ENCODE results near the gene DNAJC15. TPM values are rescaled to one million over a fixed set of nuclear protein-coding genes. Genes with fewer than 3 reads are reported as not detected.

Gene DNAJC15
- total and polyA plus RNA-seq, 2 experiments from 2014 or later, result 25.9 to 70.5 TPM

DNA sequence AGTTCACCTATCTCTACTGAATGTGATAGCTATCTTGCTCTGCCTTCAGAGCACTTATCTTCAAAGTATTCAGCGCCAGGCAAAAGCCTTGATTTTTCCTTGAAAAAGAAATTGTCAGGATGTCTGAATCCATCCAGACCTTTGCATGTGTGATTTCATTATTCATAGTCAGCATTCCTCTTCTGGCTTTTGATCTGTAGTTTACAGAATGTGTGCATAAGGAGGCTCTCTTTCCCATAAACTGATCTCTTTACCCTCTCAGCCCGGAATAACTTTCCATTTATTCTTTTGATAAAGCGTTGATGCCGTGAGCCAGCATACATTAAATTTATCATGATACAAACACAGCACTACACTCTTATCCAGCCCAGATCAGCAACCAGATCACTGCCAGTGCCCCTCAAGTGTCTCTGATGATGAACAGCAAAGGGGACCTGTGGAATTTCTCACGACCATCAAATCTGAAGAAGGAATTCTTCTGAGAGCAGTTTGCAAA is 130.8 kb downstream of the DNAJC15 start:
- Histone ChIP-seq H3K79me2 (ENCODE audit: insufficient read depth) (no peaks in the 10 kb centered on the region), H3K27me3 (replicated peaks; ENCODE audit: insufficient read depth) (0 out of 2 replicates have a peak, but pooled peaks cover 3% of the 10 kb centered on the region), H2AFZ (no peak overlapping the region), H3K9me2 (ENCODE audit: insufficient read depth) (no peaks in the 10 kb centered on the region), H3K4me2 (ENCODE audit: unreplicated experiment) (no peak overlapping the region), H3K27ac (no peak overlapping the region), H3K9ac (no peak overlapping the region), H3K4me3 (no peak overlapping the region), H4K20me1 (ENCODE audit: insufficient read depth) (no peaks in the 10 kb centered on the region), H3K36me3 (ENCODE audit: low read depth) (no peaks in the 10 kb centered on the region), H3F3A (ENCODE audit: insufficient read depth) (no peaks in the 10 kb centered on the region), H3K4me1 (ENCODE audit: insufficient read depth) (peaks cover 9% of the 10 kb centered on the region), H3K9me3 (ENCODE audit: low read depth) (no peaks in the 10 kb centered on the region)
- no peak for DNase-seq
- in situ Hi-C loops (cut with MboI), result no loop called here
- TF ChIP-seq EZH2 (IDR thresholded peaks at IDR 0.05; ENCODE audit: insufficient read depth, poor library complexity, severe bottlenecking) (no peak), EZH2phosphoT487 (IDR thresholded peaks at IDR 0.05; ENCODE audit: insufficient read depth, low read depth) (no peak)
- WGBS, 2 experiments (ENCODE audit: low coverage in 1 of 2, low lambda C conversion rate in 2 of 2, missing lambda C conversion rate in 2 of 2), result 33 to 36% methylated on average over 5 of the region's 5 CpGs

DNA sequence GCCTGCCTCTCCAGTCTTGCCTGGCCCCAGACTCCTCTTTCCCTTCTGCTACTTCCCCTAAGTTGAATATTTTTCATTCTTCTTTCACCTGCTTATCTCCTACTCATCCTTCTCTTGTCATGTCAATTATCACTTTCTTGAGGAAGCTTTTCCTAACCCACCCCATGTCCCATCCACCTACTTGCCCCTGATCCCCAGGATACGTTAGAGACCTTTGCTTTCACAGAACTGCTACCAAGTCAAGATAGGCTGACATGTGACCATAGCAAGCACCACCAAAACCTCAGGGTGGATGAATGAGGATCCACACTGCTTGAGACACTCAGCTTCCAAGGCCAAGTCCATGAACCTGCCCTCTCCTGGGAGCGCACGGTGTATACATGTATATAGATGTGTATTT is 131.5 kb downstream of the DNAJC15 start:
- no peak for DNase-seq
- Histone ChIP-seq H3K9ac (no peak overlapping the region), H4K20me1 (ENCODE audit: insufficient read depth) (no peaks in the 10 kb centered on the region), H3K36me3 (ENCODE audit: low read depth) (no peaks in the 10 kb centered on the region), H2AFZ (no peak overlapping the region), H3K4me1 (ENCODE audit: insufficient read depth) (peaks cover 14% of the 10 kb centered on the region), H3K79me2 (ENCODE audit: insufficient read depth) (no peaks in the 10 kb centered on the region), H3K4me2 (ENCODE audit: unreplicated experiment) (no peak overlapping the region), H3K9me2 (ENCODE audit: insufficient read depth) (no peaks in the 10 kb centered on the region), H3K27me3 (replicated peaks; ENCODE audit: insufficient read depth) (no peaks in the 10 kb centered on the region), H3K9me3 (ENCODE audit: low read depth) (no peaks in the 10 kb centered on the region), H3K4me3 (no peak overlapping the region), H3K27ac (no peak overlapping the region), H3F3A (ENCODE audit: insufficient read depth) (no peaks in the 10 kb centered on the region)
- in situ Hi-C loops (cut with MboI), result no loop called here
- TF ChIP-seq EZH2phosphoT487 (IDR thresholded peaks at IDR 0.05; ENCODE audit: insufficient read depth, low read depth), result no peak
- TF ChIP-seq EZH2 (IDR thresholded peaks at IDR 0.05; ENCODE audit: insufficient read depth, poor library complexity, severe bottlenecking), result no peak
- WGBS, 2 experiments (ENCODE audit: low coverage in 1 of 2, low lambda C conversion rate in 2 of 2, missing lambda C conversion rate in 2 of 2), result 83 to 84% methylated on average over 3 of the region's 3 CpGs

DNA sequence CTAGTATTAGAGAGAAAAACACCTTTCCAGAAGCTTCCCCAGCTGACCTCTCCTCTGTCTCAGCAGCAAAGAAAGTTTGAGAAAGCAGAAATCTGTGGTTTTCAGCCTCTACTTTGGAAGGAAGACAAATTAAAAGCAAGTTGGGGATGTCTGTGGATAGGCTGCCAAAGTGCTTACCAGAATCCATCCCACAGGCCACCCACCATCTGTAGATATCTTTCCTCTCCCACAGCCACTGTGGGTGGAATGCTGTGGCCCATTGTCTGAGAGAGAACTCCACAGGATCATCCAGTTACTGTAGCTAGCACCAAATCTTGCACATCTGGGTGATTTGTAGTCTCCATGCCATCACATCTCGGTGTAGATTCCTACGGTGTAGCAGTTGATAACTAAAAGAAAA is 133.5 kb downstream of the DNAJC15 start:
- Histone ChIP-seq H3K9ac (no peak overlapping the region), H3K4me2 (ENCODE audit: unreplicated experiment) (no peak overlapping the region), H3K4me3 (no peak overlapping the region), H3F3A (ENCODE audit: insufficient read depth) (no peaks in the 10 kb centered on the region), H3K9me2 (ENCODE audit: insufficient read depth) (no peaks in the 10 kb centered on the region), H3K4me1 (ENCODE audit: insufficient read depth) (peaks cover 14% of the 10 kb centered on the region), H3K36me3 (ENCODE audit: low read depth) (no peaks in the 10 kb centered on the region), H3K27me3 (replicated peaks; ENCODE audit: insufficient read depth) (no peaks in the 10 kb centered on the region), H4K20me1 (ENCODE audit: insufficient read depth) (no peaks in the 10 kb centered on the region), H3K9me3 (ENCODE audit: low read depth) (no peaks in the 10 kb centered on the region), H2AFZ (no peak overlapping the region), H3K79me2 (ENCODE audit: insufficient read depth) (no peaks in the 10 kb centered on the region), H3K27ac (no peak overlapping the region)
- no peak for DNase-seq
- no peak for TF ChIP-seq EZH2phosphoT487 (IDR thresholded peaks at IDR 0.05; ENCODE audit: insufficient read depth, low read depth)
- TF ChIP-seq EZH2 (IDR thresholded peaks at IDR 0.05; ENCODE audit: insufficient read depth, poor library complexity, severe bottlenecking), result no peak
- 76 to 96% methylated on average over 2 of the region's 2 CpGs for WGBS, 2 experiments (ENCODE audit: low coverage in 1 of 2, low lambda C conversion rate in 2 of 2, missing lambda C conversion rate in 2 of 2)
- in situ Hi-C loops (cut with MboI), result no loop called here

DNA sequence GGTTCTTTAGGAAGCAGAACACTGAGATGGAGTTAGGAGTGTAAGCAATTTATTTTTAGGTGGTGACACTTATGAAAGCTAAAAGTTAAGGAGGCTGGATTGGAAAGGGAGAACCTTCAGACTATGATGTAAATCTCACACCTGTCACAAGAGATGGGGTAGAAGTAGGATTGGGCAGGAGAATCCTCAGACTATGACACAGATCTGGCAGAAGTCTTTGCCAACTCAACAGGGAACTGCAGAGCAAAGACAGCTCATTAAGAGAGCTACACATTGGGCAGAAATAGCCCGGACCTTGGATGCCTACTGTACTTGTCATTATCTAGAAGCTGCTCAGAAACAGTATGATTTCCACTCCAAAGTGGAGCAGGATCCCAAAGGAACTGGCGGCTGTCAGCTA is 134.4 kb downstream of the DNAJC15 start:
- Histone ChIP-seq H3K4me2 (ENCODE audit: unreplicated experiment) (no peak overlapping the region), H3K27me3 (replicated peaks; ENCODE audit: insufficient read depth) (no peaks in the 10 kb centered on the region), H4K20me1 (ENCODE audit: insufficient read depth) (no peaks in the 10 kb centered on the region), H3K4me3 (no peak overlapping the region), H3K4me1 (ENCODE audit: insufficient read depth) (peaks cover 14% of the 10 kb centered on the region), H3K9ac (no peak overlapping the region), H3K36me3 (ENCODE audit: low read depth) (no peaks in the 10 kb centered on the region), H3K79me2 (ENCODE audit: insufficient read depth) (no peaks in the 10 kb centered on the region), H3F3A (ENCODE audit: insufficient read depth) (no peaks in the 10 kb centered on the region), H2AFZ (no peak overlapping the region), H3K9me3 (ENCODE audit: low read depth) (no peaks in the 10 kb centered on the region), H3K9me2 (ENCODE audit: insufficient read depth) (no peaks in the 10 kb centered on the region), H3K27ac (no peak overlapping the region)
- in situ Hi-C loops (cut with MboI), result no loop called here
- WGBS, 2 experiments (ENCODE audit: low coverage in 1 of 2, low lambda C conversion rate in 2 of 2, missing lambda C conversion rate in 2 of 2), result 42 to 61% methylated on average over 2 of the region's 2 CpGs
- DNase-seq, result peak; percentile 37
- TF ChIP-seq EZH2 (IDR thresholded peaks at IDR 0.05; ENCODE audit: insufficient read depth, poor library complexity, severe bottlenecking) (no peak), EZH2phosphoT487 (IDR thresholded peaks at IDR 0.05; ENCODE audit: insufficient read depth, low read depth) (no peak)

DNA sequence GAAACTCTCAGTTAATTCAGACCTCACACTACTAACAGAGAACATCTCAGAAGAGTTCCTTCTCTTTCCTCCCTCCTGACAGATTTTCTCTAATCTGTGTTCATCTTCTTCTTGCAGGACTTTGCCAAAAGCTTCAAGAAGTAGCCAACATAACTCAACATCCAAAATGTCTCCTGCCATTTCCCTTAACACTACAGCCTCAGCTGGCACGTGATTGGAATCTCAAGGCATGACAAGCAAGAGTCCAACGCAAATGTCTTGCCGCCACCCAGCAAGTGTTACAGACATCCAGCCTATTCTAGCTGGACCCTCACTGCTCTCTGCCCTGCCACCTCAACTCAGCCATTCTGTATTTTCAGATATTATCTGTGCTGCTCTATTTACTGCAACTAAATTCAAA is 135.1 kb downstream of the DNAJC15 start:
- in situ Hi-C loops (cut with MboI), result no loop called here
- Histone ChIP-seq H4K20me1 (ENCODE audit: insufficient read depth) (no peaks in the 10 kb centered on the region), H3K4me2 (ENCODE audit: unreplicated experiment) (no peak overlapping the region), H3K79me2 (ENCODE audit: insufficient read depth) (no peaks in the 10 kb centered on the region), H3K4me3 (no peak overlapping the region), H3F3A (ENCODE audit: insufficient read depth) (no peaks in the 10 kb centered on the region), H2AFZ (no peak overlapping the region), H3K27ac (no peak overlapping the region), H3K4me1 (ENCODE audit: insufficient read depth) (peaks cover 14% of the 10 kb centered on the region), H3K9me2 (ENCODE audit: insufficient read depth) (no peaks in the 10 kb centered on the region), H3K9me3 (ENCODE audit: low read depth) (no peaks in the 10 kb centered on the region), H3K9ac (no peak overlapping the region), H3K27me3 (replicated peaks; ENCODE audit: insufficient read depth) (no peaks in the 10 kb centered on the region), H3K36me3 (ENCODE audit: low read depth) (no peaks in the 10 kb centered on the region)
- 73 to 76% methylated on average over 3 of the region's 3 CpGs for WGBS, 2 experiments (ENCODE audit: low coverage in 1 of 2, low lambda C conversion rate in 2 of 2, missing lambda C conversion rate in 2 of 2)
- no peak for DNase-seq
- TF ChIP-seq EZH2phosphoT487 (IDR thresholded peaks at IDR 0.05; ENCODE audit: insufficient read depth, low read depth), result no peak
- no peak for TF ChIP-seq EZH2 (IDR thresholded peaks at IDR 0.05; ENCODE audit: insufficient read depth, poor library complexity, severe bottlenecking)

Measured in GM23248 (cell line).